Caco-2 (cell line): Measurements from ENCODE around the gene MRPL39. TPM values are rescaled to one million over a fixed set of nuclear protein-coding genes. Genes with fewer than 3 reads are reported as not detected.

Source experiments
- BruUV-seq: library from RNA; stranded (reverse); fragments of 400-500 nt; replicated peaks from 2 replicates; lab custom pipeline; 2021; lab: Mats Ljungman, UMichigan
- CTCF ChIA-PET: fragments of 300-600 bp; sonication (Branson Sonifier 250); formaldehyde crosslinking; loops from one replicate; lab custom pipeline; 2022; ENCODE audit warnings: antibody characterized with exemption; lab: Charles Lee
- POLR2A ChIA-PET: fragments of 300-600 bp; sonication (Branson Sonifier 250); formaldehyde crosslinking; loops from one replicate; lab custom pipeline; 2022; ENCODE audit warnings: antibody characterized with exemption; lab: Charles Lee
- DNase-seq, 2 experiments: peaks; one replicate each; pipeline versions ENCODE4 v3.0.0 to v3.0.0-alpha.2; 2020 to 2022
- H3K27me3 ChIP-seq: replicated peaks from 2 replicates; pipeline ENCODE4 v1.6.0; 2011; ENCODE audit warnings: low read length; ENCODE audit not compliant: control insufficient read depth, insufficient read depth
- H3K36me3 ChIP-seq: 2 replicates; pipeline ENCODE4 v1.5.1; 2011; ENCODE audit warnings: low read length; ENCODE audit not compliant: control insufficient read depth, insufficient read depth
- H3K4me1 ChIP-seq: fragments of 250-450 bp; sonication (Bioruptor Pico); 2 replicates; pipeline ENCODE4 v1.5.1; 2020; ENCODE audit warnings: mild to moderate bottlenecking
- H3K4me3 ChIP-seq: 2 replicates; pipeline ENCODE4 v1.5.1; 2011; ENCODE audit warnings: low read depth, mild to moderate bottlenecking, control low read depth, low read length
- H3K9me3 ChIP-seq: fragments of 250-450 bp; sonication (Bioruptor Pico); 2 replicates; pipeline ENCODE4 v1.5.1; 2020; ENCODE audit warnings: mild to moderate bottlenecking, moderate library complexity
- H3K27ac Mint-ChIP-seq: one replicate; pipeline ENCODE4 v1.8.0; 2022; ENCODE audit warnings: mixed read lengths; ENCODE audit not compliant: unreplicated experiment
- H3K27me3 Mint-ChIP-seq: one replicate; pipeline ENCODE4 v1.8.0; 2022; ENCODE audit warnings: mixed read lengths; ENCODE audit not compliant: insufficient read depth, unreplicated experiment
- H3K36me3 Mint-ChIP-seq: one replicate; pipeline ENCODE4 v1.8.0; 2022; ENCODE audit warnings: mild to moderate bottlenecking, mixed read lengths; ENCODE audit not compliant: insufficient read depth, unreplicated experiment
- H3K4me1 Mint-ChIP-seq: one replicate; pipeline ENCODE4 v1.8.0; 2022; ENCODE audit warnings: low read depth, mixed read lengths; ENCODE audit not compliant: unreplicated experiment
- H3K4me3 Mint-ChIP-seq: one replicate; pipeline ENCODE4 v1.8.0; 2022; ENCODE audit warnings: mild to moderate bottlenecking, moderate library complexity, mixed read lengths; ENCODE audit not compliant: unreplicated experiment
- H3K9me3 Mint-ChIP-seq: one replicate; pipeline ENCODE4 v1.8.0; 2022; ENCODE audit warnings: mixed read lengths; ENCODE audit not compliant: unreplicated experiment
- intact Hi-C: fragments of 100-400 bp; cut with micrococcal nuclease; formaldehyde crosslinking; loops from one replicate; pipeline ENCODE4 v1.10.0; 2022; ENCODE audit not compliant: unreplicated experiment
- total RNA-seq: library from RNA; stranded (reverse); gene quantifications from 2 replicates; pipeline ENCODE4 v1.2.3, GENCODE V29; 2022
- TF ChIP-seq, protein P1 (sequence below), 2 experiments: fragments of 200-600 bp in 1 of 2; IDR thresholded peaks; 1 replicate in 1 of 2; 2 replicates in 1 of 2; pipeline versions ENCODE4 v1.5.1 to v1.8.0; 2011 to 2022; ENCODE audit warnings: antibody characterized with exemption in 1 of 2, control low read depth in 1 of 2, inconsistent platforms in 1 of 2, low read depth in 1 of 2, low read length in 1 of 2, mild to moderate bottlenecking in 1 of 2, moderate library complexity in 1 of 2; ENCODE audit not compliant: insufficient read depth in 1 of 2, severe bottlenecking in 1 of 2, unreplicated experiment in 1 of 2

The MRPL39 gene
- total RNA-seq, 1 experiment from 2014 or later, result 37.3 TPM

- Mint-ChIP-seq H3K27me3 (no peaks in the 10 kb centered on the region), H3K9me3 (no peaks in the 10 kb centered on the region), H3K4me3 (no peak overlapping the region), H3K4me1 (peaks cover 10% of the 10 kb centered on the region), H3K36me3 (peaks cover 7% of the 10 kb centered on the region), H3K27ac (no peak overlapping the region)
- no peaks in the 10 kb centered on the region for H3K27me3 ChIP-seq
- H3K4me1 ChIP-seq, result no peaks in the 10 kb centered on the region
- BruUV-seq, result no TSS peak
- no peak for DNase-seq
- ChIA-PET POLR2A (no interaction called here), CTCF (no interaction called here)
- no peaks in the 10 kb centered on the region for H3K36me3 ChIP-seq
- TF ChIP-seq, protein P1, sequence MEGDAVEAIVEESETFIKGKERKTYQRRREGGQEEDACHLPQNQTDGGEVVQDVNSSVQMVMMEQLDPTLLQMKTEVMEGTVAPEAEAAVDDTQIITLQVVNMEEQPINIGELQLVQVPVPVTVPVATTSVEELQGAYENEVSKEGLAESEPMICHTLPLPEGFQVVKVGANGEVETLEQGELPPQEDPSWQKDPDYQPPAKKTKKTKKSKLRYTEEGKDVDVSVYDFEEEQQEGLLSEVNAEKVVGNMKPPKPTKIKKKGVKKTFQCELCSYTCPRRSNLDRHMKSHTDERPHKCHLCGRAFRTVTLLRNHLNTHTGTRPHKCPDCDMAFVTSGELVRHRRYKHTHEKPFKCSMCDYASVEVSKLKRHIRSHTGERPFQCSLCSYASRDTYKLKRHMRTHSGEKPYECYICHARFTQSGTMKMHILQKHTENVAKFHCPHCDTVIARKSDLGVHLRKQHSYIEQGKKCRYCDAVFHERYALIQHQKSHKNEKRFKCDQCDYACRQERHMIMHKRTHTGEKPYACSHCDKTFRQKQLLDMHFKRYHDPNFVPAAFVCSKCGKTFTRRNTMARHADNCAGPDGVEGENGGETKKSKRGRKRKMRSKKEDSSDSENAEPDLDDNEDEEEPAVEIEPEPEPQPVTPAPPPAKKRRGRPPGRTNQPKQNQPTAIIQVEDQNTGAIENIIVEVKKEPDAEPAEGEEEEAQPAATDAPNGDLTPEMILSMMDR (IDR thresholded peaks at IDR 0.05; ENCODE audit: insufficient read depth in 1 of 2, low read depth in 1 of 2, low read length in 1 of 2, severe bottlenecking in 1 of 2, unreplicated experiment in 1 of 2), result no peak
- intact Hi-C loops, result no loop called here
- no peak overlapping the region for H3K4me3 ChIP-seq
- H3K9me3 ChIP-seq, result no peaks in the 10 kb centered on the region
These were observed 33.7 kb downstream of the MRPL39 start for GRCh38 chr21:25573409-25574206.

DNA sequence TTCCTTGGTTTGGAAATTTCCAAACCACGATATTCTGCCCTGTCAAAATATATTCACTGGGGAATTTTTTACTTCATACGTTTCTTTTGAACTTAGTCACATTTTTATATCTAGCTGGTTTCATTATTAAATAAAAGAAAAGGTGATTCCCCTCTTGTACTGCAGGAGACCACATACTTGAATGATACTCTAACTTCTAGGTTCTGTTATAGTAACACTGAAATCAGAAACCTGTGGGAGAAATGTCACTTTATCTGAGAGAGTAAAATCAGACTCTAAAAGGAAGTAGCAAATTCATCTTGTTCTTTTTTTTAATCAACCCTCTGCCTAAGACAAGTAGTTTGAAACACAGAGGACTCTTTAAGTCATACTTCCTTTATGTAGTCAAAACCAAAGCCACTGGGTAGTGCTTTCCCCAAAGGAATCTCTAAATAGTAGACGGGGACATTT is 34.4 kb downstream of the MRPL39 start:
- no peaks in the 10 kb centered on the region for H3K9me3 ChIP-seq
- ChIA-PET CTCF (no interaction called here), POLR2A (no interaction called here)
- no peaks in the 10 kb centered on the region for H3K27me3 Mint-ChIP-seq
- TF ChIP-seq, protein P1 (IDR thresholded peaks at IDR 0.05; ENCODE audit: insufficient read depth in 1 of 2, low read depth in 1 of 2, low read length in 1 of 2, severe bottlenecking in 1 of 2, unreplicated experiment in 1 of 2), result no peak
- H3K27me3 ChIP-seq, result no peaks in the 10 kb centered on the region
- no peak for DNase-seq
- no peaks in the 10 kb centered on the region for H3K36me3 ChIP-seq
- no TSS peak for BruUV-seq
- H3K27ac Mint-ChIP-seq, result no peak overlapping the region
- no peaks in the 10 kb centered on the region for H3K4me1 ChIP-seq
- no peak overlapping the region for H3K4me3 Mint-ChIP-seq
- no peaks in the 10 kb centered on the region for H3K9me3 Mint-ChIP-seq
- intact Hi-C loops, result no loop called here
- H3K4me1 Mint-ChIP-seq, result peaks cover 10% of the 10 kb centered on the region
- no peak overlapping the region for H3K4me3 ChIP-seq
- peaks cover 7% of the 10 kb centered on the region for H3K36me3 Mint-ChIP-seq

DNA sequence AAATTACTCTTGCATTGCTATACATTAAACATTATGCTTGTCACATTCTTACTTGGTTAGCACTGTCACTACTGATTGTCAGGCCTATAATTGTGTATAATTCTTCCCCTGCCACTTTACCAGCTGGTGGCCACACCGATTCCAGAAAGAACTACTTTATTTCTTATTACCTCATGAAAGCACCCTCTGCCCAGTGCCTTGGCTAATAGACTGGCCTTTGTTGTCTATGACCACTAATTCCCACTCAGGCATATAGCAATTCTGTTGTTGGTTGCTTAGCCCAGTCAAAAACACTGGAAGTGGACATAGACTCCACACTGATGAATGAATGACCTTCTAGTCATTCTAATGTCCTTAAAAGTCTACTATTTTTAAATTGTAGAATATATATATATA is 35.6 kb downstream of the MRPL39 start:
- Mint-ChIP-seq H3K9me3 (no peaks in the 10 kb centered on the region), H3K4me1 (peaks cover 9% of the 10 kb centered on the region), H3K27me3 (no peaks in the 10 kb centered on the region), H3K4me3 (no peak overlapping the region), H3K27ac (no peak overlapping the region), H3K36me3 (no peaks in the 10 kb centered on the region)
- CTCF ChIA-PET, result no interaction called here
- no peaks in the 10 kb centered on the region for H3K4me1 ChIP-seq
- intact Hi-C loops, result no loop called here
- no peaks in the 10 kb centered on the region for H3K27me3 ChIP-seq
- no peaks in the 10 kb centered on the region for H3K9me3 ChIP-seq
- DNase-seq, result no peak
- BruUV-seq, result no TSS peak
- H3K36me3 ChIP-seq, result no peaks in the 10 kb centered on the region
- TF ChIP-seq, protein P1 (IDR thresholded peaks at IDR 0.05; ENCODE audit: insufficient read depth in 1 of 2, low read depth in 1 of 2, low read length in 1 of 2, severe bottlenecking in 1 of 2, unreplicated experiment in 1 of 2), result no peak
- H3K4me3 ChIP-seq, result no peak overlapping the region
- POLR2A ChIA-PET, result no interaction called here
